A549 (cell line): Measurements from ENCODE around the gene GOLGA3. TPM values are rescaled to one million over a fixed set of nuclear protein-coding genes. Genes with fewer than 3 reads are reported as not detected.
"Not testable (repeated sequence)": the region's sequence is repeated elsewhere in the genome, so short reads cannot be mapped to it uniquely, and the experiment has no call there.

ENCODE experiments used
- ATAC-seq, 2 experiments: fragments of 200-7000 bp in 1 of 2; fragments of >200 bp in 1 of 2; cut with Nextera tagmentation in 1 of 2; cut with Tn5 transposase in 1 of 2; 3 replicates each; pipeline versions ENCODE4 v1.8.0 to v1.9.1; 2018 to 2020; ENCODE audit warnings: mild to moderate bottlenecking in 1 of 2, moderate library complexity in 1 of 2
- CTCF ChIA-PET: fragments of 300-600 bp; sonication (Branson Sonifier 250); formaldehyde crosslinking; extraction: SDS; loops from one replicate; lab custom pipeline; 2021; ENCODE audit warnings: antibody characterized with exemption, inconsistent platforms; lab: Yijun Ruan, JAX
- POLR2A ChIA-PET: fragments of 350-600 bp; formaldehyde crosslinking; extraction: SDS; loops from one replicate; lab custom pipeline; 2021; ENCODE audit warnings: antibody characterized with exemption, inconsistent platforms; lab: Yijun Ruan, JAX
- DNase-seq, 2 experiments: peaks; one replicate each; pipeline versions ENCODE4 v3.0.0 to v3.0.0-alpha.2; 2011 to 2016; ENCODE audit warnings: low read depth in 1 of 2, low spot score in 1 of 2
- FAIRE-seq: peaks from 2 replicates; lab custom pipeline; 2011; peaks lifted over from hg19 to GRCh38; lab: Jason Lieb, UNC
- H3K27ac ChIP-seq, 2 experiments: fragments of >200 bp; sonication (Bioruptor Twin); formaldehyde crosslinking; 3 replicates each; pipeline ENCODE4 v1.5.1; 2016 to 2017
- H3K4me1 ChIP-seq: fragments of >200 bp; sonication (Bioruptor Twin); formaldehyde crosslinking; 3 replicates; pipeline ENCODE4 v1.6.1; 2016
- H3K4me2 ChIP-seq: fragments of >200 bp; sonication (Bioruptor Twin); formaldehyde crosslinking; 3 replicates; pipeline ENCODE4 v1.6.1; 2016
- H3K4me3 ChIP-seq: fragments of >200 bp; sonication (Bioruptor Twin); formaldehyde crosslinking; 3 replicates; pipeline ENCODE4 v1.5.1; 2016
- H3K9me3 ChIP-seq: fragments of >200 bp; sonication (Bioruptor Twin); formaldehyde crosslinking; 3 replicates; pipeline ENCODE4 v1.6.1; 2016
- CEBPB ChIP-seq, 2 experiments: fragments of >200 bp in 1 of 2; sonication (Bioruptor Twin) in 1 of 2; formaldehyde crosslinking in 1 of 2; IDR thresholded peaks; 2 replicates each; pipeline ENCODE4 v1.6.1; 2012 to 2016
- EHF ChIP-seq: fragments of 250-450 bp; sonication (Bioruptor Pico); IDR thresholded peaks from 2 replicates; pipeline ENCODE4 v1.5.0; 2020; ENCODE audit warnings: mild to moderate bottlenecking
- ESRRA ChIP-seq: fragments of 150-350 bp; IDR thresholded peaks from 2 replicates; pipeline ENCODE4 v1.6.1; 2014; ENCODE audit warnings: mild to moderate bottlenecking, low read length, borderline replicate concordance
- FOSB ChIP-seq: fragments of 250-450 bp; sonication (Bioruptor Pico); IDR thresholded peaks from 2 replicates; pipeline ENCODE4 v1.5.0; 2020; ENCODE audit warnings: mild to moderate bottlenecking, moderate library complexity
- FOXS1 ChIP-seq: fragments of 250-450 bp; sonication (Bioruptor Pico); IDR thresholded peaks from 2 replicates; pipeline ENCODE4 v1.5.0; 2020; ENCODE audit warnings: mild to moderate bottlenecking, moderate library complexity
- GATA3 ChIP-seq: IDR thresholded peaks from 2 replicates; pipeline ENCODE4 v1.6.1; 2012; ENCODE audit warnings: borderline replicate concordance
- HOXB13 ChIP-seq: fragments of 250-450 bp; sonication (Bioruptor Pico); IDR thresholded peaks from 2 replicates; pipeline ENCODE4 v1.5.0; 2020; ENCODE audit warnings: low read depth, mild to moderate bottlenecking, moderate library complexity
- KDM1A ChIP-seq: fragments of 200-600 bp; sonication (generic); IDR thresholded peaks from 2 replicates; pipeline ENCODE4 v1.6.1; 2016; ENCODE audit warnings: low read depth, mild to moderate bottlenecking
- PHF8 ChIP-seq: fragments of 200-600 bp; sonication (generic); IDR thresholded peaks from 2 replicates; pipeline ENCODE4 v1.6.1; 2016; ENCODE audit warnings: low read depth, mild to moderate bottlenecking, antibody characterized with exemption, moderate library complexity, borderline replicate concordance
- POLR2AphosphoS2 ChIP-seq: conservative IDR thresholded peaks from 2 replicates; pipeline ENCODE4 v1.6.1; 2012; ENCODE audit warnings: low read length, improper control_type of control experiment, inconsistent platforms
- RAD21 ChIP-seq, 2 experiments: fragments of >200 bp in 1 of 2; sonication (Bioruptor Twin) in 1 of 2; formaldehyde crosslinking in 1 of 2; IDR thresholded peaks in 1 of 2; conservative IDR thresholded peaks in 1 of 2; 2 replicates in 1 of 2; 3 replicates in 1 of 2; pipeline ENCODE4 v1.6.1; 2012 to 2018; ENCODE audit warnings: inconsistent platforms in 1 of 2
- RARB ChIP-seq: fragments of 250-450 bp; sonication (Bioruptor Pico); IDR thresholded peaks from 2 replicates; pipeline ENCODE4 v1.8.0; 2021; ENCODE audit warnings: mild to moderate bottlenecking, moderate library complexity
- RFX5 ChIP-seq: fragments of 450-650 bp; IDR thresholded peaks from 2 replicates; pipeline ENCODE4 v1.7.1; 2014; ENCODE audit warnings: antibody characterized with exemption, mild to moderate bottlenecking, moderate library complexity
- TFCP2L1 ChIP-seq: fragments of 250-450 bp; sonication (Bioruptor Pico); IDR thresholded peaks from 2 replicates; pipeline ENCODE4 v1.5.0; 2021; ENCODE audit warnings: mild to moderate bottlenecking
- ZFP36 ChIP-seq: fragments of 450-650 bp; IDR thresholded peaks from 2 replicates; pipeline ENCODE4 v1.6.1; 2014; ENCODE audit warnings: borderline replicate concordance; ENCODE audit not compliant: partially characterized antibody
- ZNF302 ChIP-seq: fragments of 250-450 bp; sonication (Bioruptor Pico); IDR thresholded peaks from 2 replicates; pipeline ENCODE4 v1.9.0; 2021; ENCODE audit warnings: inconsistent platforms, mild to moderate bottlenecking, moderate library complexity
- WGBS: methylation state at CpG from one replicate; pipeline ENCODE4 v1.1.6; 2017; ENCODE audit errors: missing lambda C conversion rate; 5-methylcytosine and 5-hydroxymethylcytosine counted together
- polyA plus RNA-seq, 4 experiments: library from polyadenylated mRNA; depleted of rRNA in 3 of 4; stranded (reverse); fragments of >200 nt; fragmentation: RNase III in 1 of 4; extraction: RNeasy Plus Mini Kit Qiagen cat#74134 plus additional on column Dnase treatment in 1 of 4; gene quantifications; 2 replicates in 3 of 4; 3 replicates in 1 of 4; pipeline ENCODE4 v1.2.3, GENCODE V29; 2011 to 2017
- TF ChIP-seq, protein P1 (sequence below): IDR thresholded peaks from 2 replicates; pipeline ENCODE4 v1.6.1; 2012
- TF ChIP-seq, protein P2 (sequence below): fragments of 250-450 bp; sonication (Bioruptor Pico); IDR thresholded peaks from 2 replicates; pipeline ENCODE4 v1.5.0; 2021; ENCODE audit warnings: mild to moderate bottlenecking, moderate library complexity, borderline replicate concordance
- TF ChIP-seq, protein P3 (sequence below): fragments of >200 bp; sonication (Bioruptor Twin); formaldehyde crosslinking; IDR thresholded peaks from 3 replicates; pipeline ENCODE4 v1.5.1; 2016
- TF ChIP-seq, protein P4 (sequence below): fragments of 250-450 bp; sonication (Bioruptor Pico); IDR thresholded peaks from 2 replicates; pipeline ENCODE4 v1.5.0; 2020; ENCODE audit warnings: low read depth, mild to moderate bottlenecking, moderate library complexity

Gene GOLGA3
- polyA plus RNA-seq, 2 of the 4 experiments (the other 2 are of a cell fraction) = 23.0 to 25.5 TPM

DNA sequence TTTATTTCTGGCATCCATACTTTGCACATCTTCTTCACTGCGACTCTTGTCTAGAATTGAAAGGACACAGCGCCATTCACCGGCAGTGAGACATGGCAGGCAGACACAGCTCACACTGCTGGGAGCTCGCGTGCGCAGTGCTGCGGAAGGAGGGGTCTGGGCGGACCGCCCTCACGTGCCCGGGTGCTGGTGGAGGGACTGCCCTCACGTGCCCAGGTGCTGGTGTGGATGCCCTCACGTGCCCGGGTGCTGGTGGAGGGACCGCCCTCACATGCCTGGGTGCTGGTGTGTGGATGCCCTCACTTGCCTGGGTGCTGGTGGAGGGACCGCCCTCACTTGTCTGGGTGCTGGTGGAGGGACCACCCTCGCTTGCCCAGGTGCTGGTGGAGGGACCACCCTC lies 27.9 kb upstream of the GOLGA3 start:
- DNase-seq = no peak
- WGBS = 89% methylated on average over 11 of the region's 17 CpGs
- CTCF ChIA-PET = no interaction called here
- Histone ChIP-seq H3K4me2 (no peak overlapping the region), H3K4me3 (no peak overlapping the region), H3K9me3 (no peaks in the 10 kb centered on the region), H3K27ac (no peak overlapping the region), H3K4me1 (no peaks in the 10 kb centered on the region)
- POLR2A ChIA-PET = no interaction called here
- no peak for ATAC-seq
- TF ChIP-seq, protein P1, sequence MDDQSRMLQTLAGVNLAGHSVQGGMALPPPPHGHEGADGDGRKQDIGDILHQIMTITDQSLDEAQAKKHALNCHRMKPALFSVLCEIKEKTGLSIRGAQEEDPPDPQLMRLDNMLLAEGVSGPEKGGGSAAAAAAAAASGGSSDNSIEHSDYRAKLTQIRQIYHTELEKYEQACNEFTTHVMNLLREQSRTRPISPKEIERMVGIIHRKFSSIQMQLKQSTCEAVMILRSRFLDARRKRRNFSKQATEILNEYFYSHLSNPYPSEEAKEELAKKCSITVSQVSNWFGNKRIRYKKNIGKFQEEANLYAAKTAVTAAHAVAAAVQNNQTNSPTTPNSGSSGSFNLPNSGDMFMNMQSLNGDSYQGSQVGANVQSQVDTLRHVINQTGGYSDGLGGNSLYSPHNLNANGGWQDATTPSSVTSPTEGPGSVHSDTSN = no peak
- TF ChIP-seq, protein P2, sequence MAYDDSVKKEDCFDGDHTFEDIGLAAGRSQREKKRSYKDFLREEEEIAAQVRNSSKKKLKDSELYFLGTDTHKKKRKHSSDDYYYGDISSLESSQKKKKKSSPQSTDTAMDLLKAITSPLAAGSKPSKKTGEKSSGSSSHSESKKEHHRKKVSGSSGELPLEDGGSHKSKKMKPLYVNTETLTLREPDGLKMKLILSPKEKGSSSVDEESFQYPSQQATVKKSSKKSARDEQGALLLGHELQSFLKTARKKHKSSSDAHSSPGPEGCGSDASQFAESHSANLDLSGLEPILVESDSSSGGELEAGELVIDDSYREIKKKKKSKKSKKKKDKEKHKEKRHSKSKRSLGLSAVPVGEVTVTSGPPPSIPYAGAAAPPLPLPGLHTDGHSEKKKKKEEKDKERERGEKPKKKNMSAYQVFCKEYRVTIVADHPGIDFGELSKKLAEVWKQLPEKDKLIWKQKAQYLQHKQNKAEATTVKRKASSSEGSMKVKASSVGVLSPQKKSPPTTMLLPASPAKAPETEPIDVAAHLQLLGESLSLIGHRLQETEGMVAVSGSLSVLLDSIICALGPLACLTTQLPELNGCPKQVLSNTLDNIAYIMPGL = no peak
- TF ChIP-seq KDM1A (no peak), EHF (CRISPR knock-in tag) (no peak), ZNF302 (CRISPR knock-in tag) (no peak), RARB (no peak), RFX5 (no peak), POLR2AphosphoS2 (no peak), TFCP2L1 (CRISPR knock-in tag) (no peak), FOSB (CRISPR knock-in tag) (no peak), RAD21 (conservative IDR thresholded peaks at IDR 0.05 in 1 of 2, IDR thresholded peaks at IDR 0.05 in 1 of 2) (no peak), FOXS1 (CRISPR knock-in tag) (no peak), PHF8 (no peak), CEBPB (IDR thresholded peaks at IDR 0.05) (no peak), ESRRA (no peak), ZFP36 (no peak), GATA3 (no peak), HOXB13 (no peak)
- TF ChIP-seq, protein P3, sequence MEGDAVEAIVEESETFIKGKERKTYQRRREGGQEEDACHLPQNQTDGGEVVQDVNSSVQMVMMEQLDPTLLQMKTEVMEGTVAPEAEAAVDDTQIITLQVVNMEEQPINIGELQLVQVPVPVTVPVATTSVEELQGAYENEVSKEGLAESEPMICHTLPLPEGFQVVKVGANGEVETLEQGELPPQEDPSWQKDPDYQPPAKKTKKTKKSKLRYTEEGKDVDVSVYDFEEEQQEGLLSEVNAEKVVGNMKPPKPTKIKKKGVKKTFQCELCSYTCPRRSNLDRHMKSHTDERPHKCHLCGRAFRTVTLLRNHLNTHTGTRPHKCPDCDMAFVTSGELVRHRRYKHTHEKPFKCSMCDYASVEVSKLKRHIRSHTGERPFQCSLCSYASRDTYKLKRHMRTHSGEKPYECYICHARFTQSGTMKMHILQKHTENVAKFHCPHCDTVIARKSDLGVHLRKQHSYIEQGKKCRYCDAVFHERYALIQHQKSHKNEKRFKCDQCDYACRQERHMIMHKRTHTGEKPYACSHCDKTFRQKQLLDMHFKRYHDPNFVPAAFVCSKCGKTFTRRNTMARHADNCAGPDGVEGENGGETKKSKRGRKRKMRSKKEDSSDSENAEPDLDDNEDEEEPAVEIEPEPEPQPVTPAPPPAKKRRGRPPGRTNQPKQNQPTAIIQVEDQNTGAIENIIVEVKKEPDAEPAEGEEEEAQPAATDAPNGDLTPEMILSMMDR = no peak
- TF ChIP-seq, protein P4, sequence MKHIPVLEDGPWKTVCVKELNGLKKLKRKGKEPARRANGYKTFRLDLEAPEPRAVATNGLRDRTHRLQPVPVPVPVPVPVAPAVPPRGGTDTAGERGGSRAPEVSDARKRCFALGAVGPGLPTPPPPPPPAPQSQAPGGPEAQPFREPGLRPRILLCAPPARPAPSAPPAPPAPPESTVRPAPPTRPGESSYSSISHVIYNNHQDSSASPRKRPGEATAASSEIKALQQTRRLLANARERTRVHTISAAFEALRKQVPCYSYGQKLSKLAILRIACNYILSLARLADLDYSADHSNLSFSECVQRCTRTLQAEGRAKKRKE = no peak
- FAIRE-seq = no peak

DNA sequence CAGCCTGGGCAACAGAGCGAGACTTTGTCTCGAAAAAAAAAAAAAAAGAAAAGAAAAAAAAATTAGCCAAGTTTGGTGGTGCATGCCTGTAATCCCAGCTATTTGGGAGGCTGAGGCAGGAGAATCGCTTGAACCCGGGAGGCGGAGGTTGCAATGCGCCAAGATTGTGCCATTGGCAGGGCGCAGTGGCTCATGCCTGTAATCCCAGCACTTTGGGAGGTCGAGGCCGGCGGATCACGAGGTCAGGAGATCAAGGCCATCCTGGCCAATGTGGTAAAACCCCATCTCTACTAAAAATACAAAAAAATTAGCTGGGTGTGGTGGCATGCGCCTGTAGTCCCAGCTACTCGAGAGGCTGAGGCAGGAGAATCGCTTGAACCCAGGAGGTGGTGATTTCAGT lies 26.5 kb upstream of the GOLGA3 start:
- FAIRE-seq, H3K27ac ChIP-seq, H3K9me3 ChIP-seq, CTCF ChIA-PET, DNase-seq, H3K4me3 ChIP-seq, ATAC-seq, H3K4me1 ChIP-seq, H3K4me2 ChIP-seq: not testable (repeated sequence)
- POLR2A ChIA-PET = interaction anchor here (0.6 kb wide), 1 partner anchor 80 kb away, joined by 8 read pairs; no protein-coding TSS in a partner anchor
- WGBS = 93% methylated on average over 14 of the region's 14 CpGs
